ENCODE results near the gene RXRA. TPM values are rescaled to one million over a fixed set of nuclear protein-coding genes. Genes with fewer than 3 reads are reported as not detected.

Gene RXRA
- total and polyA plus RNA-seq, 7 donors = 37.7 to 192 (median 139) TPM

GRCh38 chr9:134333234-134333873, 7.1 kb downstream of the RXRA start:
- WGBS, 3 donors = 37 to 46% (median 39%) methylated on average over 24 of the region's 24 CpGs

DNA sequence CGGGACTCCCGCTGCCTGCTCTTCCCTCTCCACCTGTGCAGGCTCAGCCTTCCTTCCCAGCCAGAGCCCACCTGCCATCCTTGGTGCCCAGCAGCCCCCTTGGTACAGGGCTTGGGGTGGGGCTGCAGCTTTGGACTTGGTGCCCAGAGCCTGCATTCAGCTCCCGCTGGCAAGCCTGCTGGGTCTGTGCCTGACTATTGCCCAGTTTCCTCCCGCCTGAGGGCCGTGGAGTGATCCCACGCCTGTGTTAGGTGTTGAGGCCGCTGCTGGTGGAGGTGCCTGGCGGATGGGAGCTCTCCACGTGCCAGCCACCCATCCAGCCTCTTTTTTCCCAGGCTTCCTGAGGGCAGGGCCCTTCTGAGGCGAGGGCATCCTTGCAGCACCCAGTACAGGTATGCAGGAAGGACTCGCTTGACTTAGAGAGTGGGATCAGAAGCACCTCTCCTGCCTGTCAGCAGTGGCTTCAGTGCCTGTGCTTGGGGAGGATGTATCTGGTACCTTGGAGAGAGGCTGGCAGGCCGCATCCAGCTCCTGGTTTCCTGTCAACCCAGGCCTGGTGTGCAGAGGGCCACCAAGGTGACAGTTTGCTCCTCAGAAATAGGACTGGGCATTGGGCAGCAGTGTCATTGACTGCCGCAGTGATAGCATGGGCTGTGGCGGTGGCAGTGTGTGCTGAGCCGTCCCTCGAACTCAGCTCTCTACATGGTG, 7.8 kb downstream of the RXRA start:
- intact Hi-C loops (cut with DNase I) = loop anchor here in 1 of 2 donors (5.0 kb wide), 3 partner anchors 33 to 98 kb away; no protein-coding TSS in a partner anchor
- WGBS, 3 donors = 61 to 73% (median 65%) methylated on average over 16 of the region's 16 CpGs
- no peaks in the 10 kb centered on the region for H3K36me3 ChIP-seq (ENCODE audit: insufficient read depth in 1 of 2, low read depth in 1 of 2)
- peaks cover 87% of the 10 kb centered on the region for H3K4me1 ChIP-seq
- no peaks in the 10 kb centered on the region for H3K9me3 ChIP-seq
- H3K27me3 ChIP-seq (ENCODE audit: insufficient read depth in 3 of 3, low read length in 2 of 3) = no peaks in the 10 kb centered on the region
- ATAC-seq (no peak), DNase-seq (peak; percentile 18 to 49)
- H3K4me3 ChIP-seq = no peak overlapping the region
- peak overlapping the region; percentile 97 for H3K27ac ChIP-seq
- TF ChIP-seq CTCF (IDR thresholded peaks at IDR 0.05) = no peak

More at GRCh38 chr9:134333234-134333873, 7.1 kb downstream of the RXRA start:
- Histone ChIP-seq H3K27me3 (ENCODE audit: insufficient read depth in 3 of 3, low read length in 2 of 3) (no peaks in the 10 kb centered on the region), H3K4me3 (peak overlapping the region; percentile 1), H3K4me1 (peaks cover 87% of the 10 kb centered on the region), H3K36me3 (ENCODE audit: insufficient read depth in 1 of 2, low read depth in 1 of 2) (no peaks in the 10 kb centered on the region), H3K27ac (peak overlapping the region; percentile 97), H3K9me3 (no peaks in the 10 kb centered on the region)
- ATAC-seq = no peak
- TF ChIP-seq CTCF (IDR thresholded peaks at IDR 0.05) = no peak
- DNase-seq = peak; percentile 50 to 62
- intact Hi-C loops (cut with DNase I) = loop anchor here in 1 of 2 donors (5.0 kb wide), 3 partner anchors 34 to 99 kb away; no protein-coding TSS in a partner anchor

GRCh38 chr9:134335061-134335460, 8.8 kb downstream of the RXRA start:
- WGBS, 3 donors = 91 to 98% (median 98%) methylated on average over 2 of the region's 2 CpGs
- intact Hi-C loops (cut with DNase I) = no loop called here
- no peaks in the 10 kb centered on the region for H3K9me3 ChIP-seq
- peaks cover 90% of the 10 kb centered on the region for H3K4me1 ChIP-seq
- no peak for TF ChIP-seq CTCF (IDR thresholded peaks at IDR 0.05)
- peak overlapping the region; percentile 97 for H3K27ac ChIP-seq
- no peaks in the 10 kb centered on the region for H3K27me3 ChIP-seq (ENCODE audit: insufficient read depth in 3 of 3, low read length in 2 of 3)
- no peaks in the 10 kb centered on the region for H3K36me3 ChIP-seq (ENCODE audit: insufficient read depth in 1 of 2, low read depth in 1 of 2)
- no peak overlapping the region for H3K4me3 ChIP-seq
- ATAC-seq (peak in 1 of 4 donors; percentile 24), DNase-seq (peak in 1 of 2 donors; percentile 43)

GRCh38 chr9:134335486-134336220, 9.4 kb downstream of the RXRA start:
- no peak for DNase-seq

More at GRCh38 chr9:134335486-134336220, 9.4 kb downstream of the RXRA start:
- H3K4me1 ChIP-seq = peaks cover 90% of the 10 kb centered on the region
- TF ChIP-seq CTCF (IDR thresholded peaks at IDR 0.05) = no peak
- ATAC-seq = peak; percentile 16 to 52 (median 34)
- no peaks in the 10 kb centered on the region for H3K27me3 ChIP-seq (ENCODE audit: insufficient read depth in 3 of 3, low read length in 2 of 3)
- no peaks in the 10 kb centered on the region for H3K9me3 ChIP-seq
- 50 to 61% (median 59%) methylated on average over 20 of the region's 20 CpGs for WGBS, 3 donors
- no peaks in the 10 kb centered on the region for H3K36me3 ChIP-seq (ENCODE audit: insufficient read depth in 1 of 2, low read depth in 1 of 2)
- H3K27ac ChIP-seq = peak overlapping the region; percentile 97
- intact Hi-C loops (cut with DNase I) = no loop called here
- peak overlapping the region; percentile 37 for H3K4me3 ChIP-seq

All from psoas muscle (tissue), 8 donors.